AG08395 (cell line): ENCODE results near the gene OGFRL1.
"Not testable (repeated sequence)": the region's sequence is repeated elsewhere in the genome, so short reads cannot be mapped to it uniquely, and the experiment has no call there.

Source experiments
- DNase-seq: peaks from one replicate; pipeline ENCODE4 v3.0.0; 2012; ENCODE audit warnings: mixed read lengths, low spot score

Gene OGFRL1

GRCh38 chr6:71288228-71289038, at the start of gene OGFRL1:
OGFRL1 (plus strand) TSS chr6:71288811; CDS start chr6:71288937, 126 bp downstream.
- peak; percentile 92 for DNase-seq

- no peak for DNase-seq
Measured at GRCh38 chr6:71239694-71240093, 48.9 kb upstream of the OGFRL1 start.

- DNase-seq, result no peak
Measured at GRCh38 chr6:71245265-71246049, 43.2 kb upstream of the OGFRL1 start.

GRCh38 chr6:71246596-71246995, 42.0 kb upstream of the OGFRL1 start:
- DNase-seq, result no peak

GRCh38 chr6:71248306-71248765, 40.3 kb upstream of the OGFRL1 start:
- DNase-seq, result peak; percentile 45

GRCh38 chr6:71248878-71249544, 39.6 kb upstream of the OGFRL1 start:
- DNase-seq, result no peak

GRCh38 chr6:71250099-71250602, 38.5 kb upstream of the OGFRL1 start:
- DNase-seq, result peak; percentile 75

GRCh38 chr6:71252410-71252809, 36.2 kb upstream of the OGFRL1 start:
- DNase-seq, result no peak

GRCh38 chr6:71252960-71253359, 35.7 kb upstream of the OGFRL1 start:
- no peak for DNase-seq

- DNase-seq, result no peak
Measured at GRCh38 chr6:71254323-71254722, 34.3 kb upstream of the OGFRL1 start.

- peak; percentile 54 for DNase-seq
Measured at GRCh38 chr6:71258078-71258866, 30.3 kb upstream of the OGFRL1 start.

GRCh38 chr6:71259888-71260604, 28.6 kb upstream of the OGFRL1 start:
- no peak for DNase-seq

- peak; percentile 17 for DNase-seq
Measured at GRCh38 chr6:71262914-71263313, 25.7 kb upstream of the OGFRL1 start.

GRCh38 chr6:71266392-71266791, 22.2 kb upstream of the OGFRL1 start:
- not testable (repeated sequence) for DNase-seq

GRCh38 chr6:71268735-71269437, 19.7 kb upstream of the OGFRL1 start:
- DNase-seq, result no peak

- DNase-seq, result no peak
Measured at GRCh38 chr6:71277926-71278600, 10.5 kb upstream of the OGFRL1 start.

- no peak for DNase-seq
Measured at GRCh38 chr6:71279321-71279720, 9.3 kb upstream of the OGFRL1 start.

GRCh38 chr6:71279740-71280139, 8.9 kb upstream of the OGFRL1 start:
- no peak for DNase-seq

- DNase-seq, result no peak
Measured at GRCh38 chr6:71280701-71281100, 7.9 kb upstream of the OGFRL1 start.

GRCh38 chr6:71284785-71285184, 3.8 kb upstream of the OGFRL1 start:
- no peak for DNase-seq
